Medulla oblongata (tissue), 1 donor: ENCODE measurements around the gene NAA80.

ENCODE experiments used
- DNase-seq: peaks from one replicate; pipeline ENCODE4 v3.0.0-alpha.2; 2015; ENCODE audit errors: extremely low spot score

The NAA80 gene

DNA sequence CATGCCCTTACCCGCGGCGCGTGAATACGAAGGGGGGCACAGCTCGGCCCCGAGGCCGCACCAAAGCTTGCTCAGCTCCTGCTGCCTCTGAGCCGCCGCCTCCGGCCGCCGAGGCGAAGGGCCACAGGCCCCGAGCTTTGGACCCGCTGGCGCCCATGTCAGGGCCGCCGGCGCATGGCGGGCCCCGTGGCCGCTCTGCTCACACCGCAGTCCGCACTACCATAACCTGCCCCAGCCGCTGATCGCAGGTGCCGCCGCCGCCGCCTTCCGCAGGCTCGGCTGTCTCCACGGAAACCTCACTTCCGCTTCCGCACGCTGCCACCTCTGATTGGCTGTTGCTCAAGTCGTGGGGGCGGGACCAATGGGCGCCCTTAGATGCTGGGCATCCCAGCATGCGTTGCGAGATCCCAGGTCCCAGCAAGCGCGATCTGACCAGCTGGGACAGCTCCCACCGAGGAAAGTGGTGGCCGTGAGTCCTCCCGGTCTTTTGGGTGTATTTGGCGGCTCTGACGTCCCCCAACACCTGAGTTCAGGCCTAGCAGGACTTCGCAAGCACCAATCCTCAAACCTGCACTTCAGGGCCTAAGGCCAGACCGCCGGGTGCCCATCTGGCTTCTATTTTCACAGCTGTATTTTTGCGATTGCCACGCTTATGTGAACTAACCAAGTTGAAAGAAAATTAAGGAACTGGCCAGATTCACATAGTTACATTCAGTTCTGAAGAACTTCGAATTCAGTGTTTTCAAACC, 28.9 kb upstream of the NAA80 start, which contains the start of gene TUSC2:
TSS of gene TUSC2 (minus strand) at position 281 of the 749 bp plus-strand sequence. CDS start at position 157, 124 bp downstream.
- peak; percentile 99 for DNase-seq

DNA sequence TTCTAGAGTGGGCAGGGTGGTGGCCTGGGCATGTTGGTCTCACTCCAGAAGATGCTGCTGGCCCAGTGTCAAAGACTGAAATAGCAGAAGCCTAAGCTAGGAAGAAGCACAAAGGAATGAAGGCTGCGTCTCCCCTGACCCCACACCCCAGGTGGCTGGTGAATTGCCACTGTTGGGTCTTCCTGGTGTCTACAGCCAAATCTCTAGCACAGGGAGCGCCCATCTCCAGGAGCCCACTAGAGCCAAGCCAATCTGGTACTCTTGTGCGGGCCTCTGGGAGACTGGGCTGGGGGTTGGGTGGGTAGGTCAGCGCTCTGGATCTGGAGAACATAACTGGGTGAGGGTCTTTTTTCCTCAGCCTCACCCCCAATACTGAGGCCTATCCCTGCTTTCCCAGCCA, 27.9 kb upstream of the NAA80 start:
- DNase-seq, result no peak

DNA sequence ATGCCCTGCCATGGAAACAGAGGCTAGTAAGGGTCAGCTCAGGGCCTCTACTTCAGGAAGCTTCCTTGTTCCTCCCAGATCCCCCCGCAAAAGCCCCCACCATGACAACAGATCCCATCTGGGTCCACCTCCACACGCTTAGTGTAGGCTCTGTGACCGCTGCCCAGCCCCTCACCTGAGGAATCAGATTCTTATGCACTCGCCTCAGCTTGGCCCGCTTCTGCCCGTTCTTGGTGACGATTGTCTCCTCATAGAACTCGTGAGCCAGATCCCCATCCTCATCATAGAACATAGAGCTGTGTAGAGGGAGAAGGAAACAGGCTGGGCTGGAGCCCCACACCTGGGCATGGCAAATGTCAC, 27.0 kb upstream of the NAA80 start:
- DNase-seq, result no peak

DNA sequence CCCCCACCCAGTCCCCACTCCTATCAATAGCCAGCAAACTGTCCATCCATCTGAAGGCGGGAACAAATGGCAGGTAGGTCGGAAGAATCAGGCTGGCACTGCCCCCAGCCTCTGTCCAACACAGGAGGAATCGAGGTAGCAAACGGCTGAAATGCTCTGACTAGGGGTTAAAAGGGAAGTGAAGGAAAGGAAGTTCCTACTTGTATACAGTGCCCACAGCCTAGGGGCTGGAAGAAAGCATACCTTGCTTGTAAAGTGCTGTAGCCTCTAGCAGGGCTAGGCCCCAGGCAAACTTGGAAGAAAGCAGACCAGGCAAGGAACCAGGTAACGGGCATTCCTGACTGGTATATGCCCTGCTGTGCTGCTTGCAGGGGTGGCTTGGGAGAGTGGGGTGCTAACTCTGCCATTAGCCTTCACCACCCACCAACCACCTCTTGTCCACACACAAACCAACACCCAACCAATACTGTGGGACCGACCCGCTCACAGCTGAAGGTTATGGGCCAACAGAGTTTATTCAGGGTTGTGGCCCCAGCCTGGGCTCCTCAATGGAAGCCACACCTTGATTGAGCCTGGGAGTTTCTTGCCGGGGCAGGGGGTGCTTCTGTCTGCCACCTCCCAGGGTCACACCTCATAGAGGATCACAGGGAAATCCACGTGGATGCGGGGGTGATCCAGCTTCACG, 26.4 kb upstream of the NAA80 start:
- no peak for DNase-seq

DNA sequence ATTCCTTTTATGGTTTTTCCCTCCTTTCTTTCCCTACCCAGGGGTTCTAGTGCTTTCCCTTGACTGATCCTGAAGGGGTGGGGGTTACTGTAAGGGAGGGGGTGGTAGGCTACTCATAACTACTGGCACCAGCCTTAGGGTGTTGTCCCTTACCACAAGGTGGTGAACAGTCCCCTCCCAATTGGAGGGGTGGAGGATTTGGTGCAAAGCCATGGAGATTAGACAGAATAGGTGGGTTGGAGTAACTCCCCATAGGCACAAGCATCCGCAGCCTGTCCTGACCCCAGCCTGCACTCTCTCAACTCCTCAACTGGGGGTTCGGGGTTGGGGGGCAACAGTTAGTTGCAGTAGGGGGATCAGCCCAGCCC, 25.9 kb upstream of the NAA80 start:
- DNase-seq, result no peak

DNA sequence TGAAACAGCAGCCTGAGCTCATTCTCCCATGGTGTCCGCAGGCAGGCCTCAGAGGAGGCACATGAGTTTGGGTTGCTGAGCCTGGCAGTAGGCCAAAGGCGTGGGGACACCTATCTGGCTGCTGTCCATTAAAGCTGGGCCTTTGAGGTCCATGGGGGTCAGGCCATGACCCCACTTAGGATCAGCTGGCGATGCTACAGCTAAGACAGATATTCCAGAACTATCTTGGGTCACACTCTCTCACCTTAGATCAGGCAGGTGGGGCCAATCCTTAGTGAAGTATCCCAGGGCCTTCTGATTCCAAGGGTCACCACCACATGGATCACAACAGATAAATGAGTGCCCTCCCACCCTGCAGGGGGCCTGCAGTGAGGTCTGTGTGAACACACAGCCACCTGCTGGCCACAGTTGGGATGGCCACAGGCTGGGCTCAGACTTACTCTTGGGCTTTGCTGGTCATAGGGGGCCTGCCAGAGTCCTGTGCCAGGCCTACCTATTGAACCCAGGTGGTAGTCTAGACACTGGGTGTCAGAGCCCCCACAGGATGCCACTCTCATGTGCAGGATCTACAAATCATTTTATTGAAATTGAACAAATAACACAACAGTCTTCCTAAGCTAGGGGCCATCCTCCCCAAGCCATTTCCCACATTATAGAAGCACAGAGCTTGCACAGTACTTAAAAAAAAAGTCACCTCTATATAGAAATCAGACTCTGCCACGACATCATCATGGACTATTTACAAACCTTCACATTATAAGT, 25.3 kb upstream of the NAA80 start:
- peak; percentile 81 for DNase-seq

DNA sequence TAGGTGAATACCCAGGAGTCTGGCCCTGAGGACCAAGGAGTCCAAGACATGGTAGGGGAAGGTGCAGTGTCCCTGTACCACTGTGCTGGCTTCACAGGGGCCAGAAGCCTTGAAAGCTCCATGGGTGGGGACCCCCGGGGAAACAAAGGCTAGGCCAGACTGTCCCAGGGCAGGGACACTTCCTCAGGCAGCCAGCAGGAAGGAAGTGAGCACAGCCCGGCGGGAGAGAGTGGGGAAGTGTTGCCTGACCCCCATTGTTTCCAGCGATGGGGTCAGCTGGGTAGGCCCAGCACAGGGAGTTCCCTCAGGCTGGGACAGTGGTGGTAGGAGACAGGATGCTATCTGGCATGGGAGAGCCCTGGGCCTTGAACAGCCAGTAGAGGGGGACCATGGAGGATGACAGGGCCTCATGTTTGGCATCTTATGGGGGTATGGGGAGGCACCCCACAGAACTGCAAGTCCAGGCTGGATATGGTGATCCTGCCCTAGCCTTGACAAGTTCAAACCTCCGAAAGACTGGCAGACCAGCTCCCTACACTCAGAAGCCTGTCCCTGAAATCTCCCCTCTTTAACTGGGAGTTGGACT, 24.5 kb upstream of the NAA80 start:
- no peak for DNase-seq

DNA sequence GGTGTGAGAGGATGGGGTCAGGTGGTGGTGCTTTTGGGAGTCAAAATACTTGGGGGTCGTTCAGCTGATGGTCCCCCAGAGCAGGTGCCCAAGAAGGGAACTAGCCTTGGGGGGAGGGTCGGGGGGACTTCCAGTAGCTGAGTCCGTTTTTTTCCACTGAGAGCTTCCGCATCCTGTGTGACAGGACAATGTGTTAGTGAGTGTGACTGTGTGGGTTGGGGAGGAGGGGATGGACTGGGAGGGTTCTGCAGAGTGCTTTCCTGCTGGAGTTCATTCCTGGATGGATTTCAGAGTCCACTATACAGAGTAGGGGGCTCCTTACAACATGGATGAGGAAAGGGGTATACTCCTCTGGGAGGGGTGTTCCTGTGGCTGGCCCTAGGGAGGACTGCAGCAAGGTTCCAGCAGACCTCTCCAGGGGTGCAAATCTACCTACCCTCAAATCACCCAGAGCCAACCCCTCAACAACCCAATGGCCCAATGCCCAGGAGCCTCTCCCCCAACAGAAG, 23.9 kb upstream of the NAA80 start:
- no peak for DNase-seq

DNA sequence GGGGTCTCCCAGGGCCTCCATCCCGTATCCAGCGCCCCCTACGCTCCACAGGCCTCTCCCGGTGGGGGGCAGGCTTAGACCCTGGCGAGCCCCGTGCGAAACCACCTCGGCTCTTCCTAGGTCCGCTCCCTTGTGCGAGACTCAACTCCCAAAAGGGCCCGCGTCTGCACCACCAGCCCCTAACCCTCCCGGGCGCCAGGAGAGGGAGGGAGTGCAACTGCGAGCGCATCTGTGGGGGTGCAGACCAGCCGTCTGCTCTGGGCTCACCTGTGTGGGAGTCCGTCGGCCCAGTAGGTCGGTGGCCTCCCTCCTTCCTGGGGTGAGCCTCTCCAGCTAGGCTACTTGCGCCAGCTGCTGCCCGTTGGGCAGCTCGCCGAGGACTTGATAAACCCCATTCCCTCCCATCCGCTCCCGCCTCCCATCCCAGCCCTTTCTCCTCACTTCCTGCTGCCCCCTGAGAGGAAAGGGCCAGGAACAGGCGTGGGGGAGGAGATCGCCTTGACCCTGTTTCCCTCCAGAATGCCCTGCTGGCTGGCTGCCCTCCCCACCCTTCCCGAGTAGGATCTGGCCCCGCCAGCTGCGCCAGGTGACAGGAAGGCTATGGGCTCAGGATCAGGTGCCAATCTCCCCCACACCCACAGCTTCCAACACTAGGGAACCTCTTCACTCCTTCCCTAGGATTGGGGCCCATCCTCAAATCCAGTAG, 23.3 kb upstream of the NAA80 start, which contains the start of gene HYAL2:
TSS of gene HYAL2 (minus strand) at position 360 of the 706 bp plus-strand sequence. CDS start 2,256 bp downstream, outside the sequence.
- DNase-seq, result no peak

DNA sequence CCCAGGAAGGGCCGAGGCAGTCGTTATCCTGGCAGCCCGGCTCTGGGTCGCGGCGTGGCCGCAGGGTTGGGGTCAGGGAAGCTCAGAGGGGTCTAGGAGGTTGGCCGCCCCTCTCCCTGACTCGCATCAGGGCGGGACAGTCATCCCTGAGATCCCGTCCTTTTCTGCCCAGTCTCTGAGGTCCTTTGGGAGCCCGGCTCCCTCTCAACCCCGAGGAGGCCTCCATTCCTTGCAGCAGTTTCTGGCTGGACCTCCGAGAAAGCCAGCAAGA, 22.8 kb upstream of the NAA80 start:
- no peak for DNase-seq

DNA sequence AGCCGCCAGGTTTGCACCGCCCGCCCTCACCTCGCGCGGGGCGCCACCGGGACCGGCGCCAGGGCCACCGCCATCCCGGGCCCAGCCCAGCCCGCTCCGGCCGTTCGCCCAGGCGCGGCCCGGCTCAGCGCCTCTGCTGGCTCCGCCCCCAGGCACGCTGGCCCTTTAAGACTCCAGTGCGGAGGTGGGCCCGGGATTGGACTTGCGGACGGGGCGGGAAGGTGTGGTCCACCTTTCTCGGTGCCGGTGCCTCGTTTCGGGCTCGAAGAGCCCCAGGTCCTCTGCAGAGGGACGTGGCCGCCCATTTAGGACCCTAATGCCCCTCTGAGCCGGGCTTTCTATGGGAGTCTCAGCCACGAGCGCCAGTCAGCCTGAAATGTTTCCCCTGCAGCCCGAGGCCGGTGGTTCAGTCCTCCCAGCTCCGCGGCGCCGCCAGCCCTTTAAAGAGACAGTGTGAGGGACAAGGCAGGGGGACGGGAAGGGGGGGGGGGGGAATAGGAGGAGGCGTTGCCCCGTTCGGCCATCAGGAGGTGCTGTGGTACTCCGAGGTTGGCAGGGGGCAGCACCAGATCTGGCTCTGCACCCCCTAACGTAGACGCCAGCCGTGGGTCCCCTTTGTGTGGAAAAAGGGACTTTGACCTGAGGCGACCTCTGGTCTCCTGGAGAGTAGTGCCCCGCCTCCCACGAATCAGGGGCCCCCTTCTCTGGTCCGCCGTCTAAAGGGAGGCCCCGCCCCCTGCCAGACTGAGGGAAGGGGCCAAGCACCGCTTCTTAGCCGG, 22.3 kb upstream of the NAA80 start:
- DNase-seq, result peak; percentile 90

DNA sequence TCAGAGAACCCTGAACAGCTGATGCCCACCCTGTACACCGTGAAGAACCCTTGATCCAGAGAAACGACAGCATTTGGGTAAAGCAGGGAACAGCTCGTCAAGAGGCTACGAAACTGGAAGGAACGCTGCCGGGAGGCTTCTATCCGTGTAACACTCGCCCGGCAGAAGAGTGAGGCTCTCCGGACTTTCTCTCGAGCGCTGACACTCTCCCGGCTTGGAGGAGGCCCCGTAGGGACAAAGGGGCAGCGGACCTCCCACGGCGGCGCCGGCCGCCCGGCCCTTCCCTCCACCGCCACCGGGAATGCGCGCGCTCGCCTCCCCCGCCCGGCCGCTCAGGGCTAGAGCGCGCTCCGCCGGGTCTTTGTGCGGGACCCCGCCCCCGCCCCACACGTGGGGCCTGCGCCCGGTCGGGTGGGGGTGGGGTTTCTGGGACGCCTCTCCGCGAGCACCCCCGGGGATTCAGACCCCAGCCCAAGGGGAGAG, 21.7 kb upstream of the NAA80 start:
- peak; percentile 92 for DNase-seq

DNA sequence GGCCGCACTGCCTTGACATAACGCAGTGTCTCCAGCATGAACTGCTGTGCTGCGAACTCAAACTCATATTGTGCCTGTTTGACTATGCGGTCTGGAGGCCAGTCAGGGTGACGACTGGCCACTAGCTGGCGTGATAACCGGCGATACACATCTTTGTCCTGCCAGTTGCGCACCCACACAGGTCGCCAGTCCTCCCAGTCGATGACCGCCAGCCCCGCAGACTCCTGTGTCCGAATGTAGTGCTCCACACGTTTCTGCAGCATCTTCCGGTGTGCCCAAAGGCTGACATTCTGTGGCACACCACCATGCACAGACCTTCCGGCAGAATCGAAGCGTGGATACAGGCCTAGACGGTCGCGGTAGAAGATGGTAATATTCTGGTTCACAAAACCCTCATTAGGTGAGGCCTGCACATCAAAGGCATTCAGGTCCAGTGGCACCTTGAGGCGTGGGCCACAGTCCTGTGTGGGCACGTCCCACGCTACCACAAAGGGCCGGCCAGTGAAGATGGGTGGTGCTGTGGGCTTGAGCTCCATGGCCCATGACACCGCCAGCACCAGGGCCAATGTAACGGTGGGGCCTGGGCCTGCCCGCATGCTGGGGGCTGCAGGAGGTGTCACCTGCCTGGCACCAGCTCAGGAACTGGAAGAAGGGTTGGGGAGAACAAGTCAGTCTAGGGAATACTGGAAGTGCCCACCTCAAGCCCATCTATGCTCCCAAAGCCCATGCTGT, 20.9 kb upstream of the NAA80 start:
- DNase-seq, result no peak

DNA sequence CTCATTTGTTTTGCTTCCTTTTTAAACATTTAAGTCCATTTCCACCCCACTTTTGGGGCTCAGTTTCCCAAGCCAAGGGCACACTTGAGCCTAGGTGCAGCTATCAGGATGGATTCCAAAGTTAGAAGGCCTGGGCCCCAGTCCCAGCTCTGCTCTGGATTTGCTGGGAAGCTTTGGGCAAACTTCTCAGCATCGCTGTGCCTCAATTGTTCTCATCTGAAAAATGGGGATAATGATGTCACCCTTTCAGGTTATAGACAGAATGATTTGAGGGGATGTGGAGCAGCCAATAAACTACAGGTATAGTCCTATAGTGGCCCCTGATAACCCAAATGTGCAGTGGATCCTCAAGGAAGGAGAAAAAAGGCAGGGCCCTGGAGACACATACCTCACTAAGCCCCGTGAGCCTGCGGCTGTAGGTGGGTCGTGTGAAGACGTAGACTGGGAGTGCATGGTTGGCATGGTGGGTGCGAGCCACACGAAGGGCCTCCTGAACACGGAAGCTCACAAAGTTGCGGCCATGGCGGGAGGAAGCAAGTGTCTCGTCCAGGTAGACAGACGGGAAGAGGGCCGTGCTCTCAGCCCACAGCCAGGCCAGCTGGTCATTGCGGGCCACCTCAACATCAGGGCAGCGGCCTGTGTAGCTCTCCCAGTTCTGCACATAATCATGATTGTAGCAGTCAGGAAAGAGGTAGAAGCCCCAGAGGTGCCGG, 20.1 kb upstream of the NAA80 start:
- no peak for DNase-seq

DNA sequence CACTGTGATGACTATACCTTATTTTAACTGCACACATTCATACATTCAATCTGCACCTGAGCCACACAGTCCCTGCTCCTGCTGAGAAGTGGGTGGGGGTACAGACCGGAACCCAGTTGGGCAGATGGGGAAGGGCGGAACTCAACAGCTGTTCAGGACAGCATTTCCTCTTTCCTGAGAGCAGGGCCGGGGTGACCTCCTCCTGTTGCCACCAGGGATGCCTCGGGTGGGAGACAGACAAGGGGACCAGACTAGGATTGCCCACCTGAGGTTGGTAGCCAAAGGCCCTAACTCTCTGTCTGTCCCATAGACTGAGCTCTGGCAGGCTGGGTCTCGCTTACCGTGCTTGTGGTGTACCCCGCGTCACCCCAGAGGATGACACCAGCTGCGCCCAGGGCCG, 19.4 kb upstream of the NAA80 start:
- DNase-seq, result no peak

DNA sequence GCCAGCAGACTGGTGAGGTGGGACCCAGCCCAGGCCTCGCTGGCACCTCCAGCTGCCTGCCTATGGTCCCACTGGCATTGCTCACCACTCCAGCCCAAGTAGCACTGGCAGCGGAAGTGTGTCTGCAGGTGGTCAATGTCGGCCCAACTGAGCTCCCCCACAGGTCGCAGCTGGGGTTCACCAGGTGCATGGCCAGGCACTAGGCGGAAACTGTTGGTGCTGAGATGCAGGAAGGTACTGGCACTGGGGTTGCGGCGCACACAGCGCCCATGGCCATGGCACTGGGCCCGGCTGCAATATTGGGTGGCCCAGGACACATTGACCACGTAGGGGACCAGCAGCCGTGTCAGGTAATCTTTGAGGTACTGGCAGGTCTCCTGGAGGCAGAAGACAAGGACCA, 19.0 kb upstream of the NAA80 start:
- DNase-seq, result no peak

DNA sequence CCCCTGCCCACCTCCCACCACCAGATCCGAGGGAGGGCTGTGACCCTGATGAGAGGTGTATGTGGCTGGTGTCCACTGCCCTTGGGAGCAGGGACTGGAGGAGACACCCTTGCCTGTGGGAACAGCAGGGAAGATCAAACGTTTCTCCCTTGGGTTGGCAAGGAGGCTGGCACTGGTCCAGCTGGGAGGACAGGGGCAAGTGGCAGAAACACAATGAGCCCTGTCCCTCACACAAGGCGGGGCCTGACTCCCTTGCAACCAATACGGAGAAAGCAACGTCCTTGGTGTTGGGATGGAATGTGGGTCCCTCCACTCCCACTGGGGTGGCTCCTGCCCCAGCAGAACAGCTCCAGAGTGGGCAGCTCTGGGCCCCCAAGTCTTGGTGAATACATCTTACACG, 18.1 kb upstream of the NAA80 start:
- DNase-seq, result no peak

DNA sequence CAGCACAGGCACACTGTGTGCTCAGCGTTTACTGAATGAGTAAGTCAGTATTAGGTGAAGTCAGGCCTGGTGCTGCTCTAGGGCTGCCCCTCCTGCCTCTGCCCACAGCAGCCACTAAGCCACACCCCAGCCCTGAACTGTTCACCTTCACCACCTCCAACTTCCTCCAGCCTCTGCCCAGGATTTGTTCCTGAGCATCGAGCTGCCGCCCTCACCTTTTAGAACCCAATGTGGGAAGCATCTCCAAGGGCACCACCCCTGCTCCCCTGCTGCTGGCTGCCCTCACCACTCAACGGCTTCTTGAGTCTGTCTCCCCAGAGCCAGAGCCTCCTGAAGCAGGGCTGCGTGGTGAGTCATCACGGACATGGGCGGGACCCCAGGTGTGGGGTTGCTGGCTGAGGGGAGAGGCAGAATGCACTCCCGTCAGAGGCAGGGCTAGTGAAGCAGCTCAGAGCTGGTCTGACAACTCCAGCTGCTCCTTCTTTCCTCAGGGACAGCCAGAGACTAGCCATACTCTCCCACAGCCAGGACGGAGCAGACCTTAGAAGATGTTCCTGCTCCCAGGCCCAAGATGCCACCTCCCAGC, 17.5 kb upstream of the NAA80 start:
- no peak for DNase-seq

DNA sequence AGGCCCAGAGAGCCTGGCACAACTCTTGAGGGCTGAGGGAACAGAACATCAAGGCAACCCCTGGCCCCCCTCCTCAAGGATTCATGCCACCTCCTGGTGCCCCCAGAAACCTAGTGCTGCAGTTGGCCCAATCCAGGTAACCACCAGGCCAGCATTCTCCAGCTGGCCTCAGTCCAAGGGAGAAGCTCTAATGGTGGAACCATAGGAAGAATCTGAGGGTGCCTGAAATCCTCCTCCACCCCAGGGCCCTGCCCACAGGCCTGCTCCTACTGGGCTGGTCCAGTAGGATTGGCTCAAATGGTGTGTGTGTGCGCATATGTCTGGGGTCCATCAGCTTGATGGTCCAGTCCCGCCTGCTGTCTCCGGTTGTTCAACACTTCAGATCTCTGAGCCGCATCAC, 15.6 kb upstream of the NAA80 start:
- no peak for DNase-seq
